GM12878 (cell line): Measurements from ENCODE around the gene FAM110A. TPM values are rescaled to one million over a fixed set of nuclear protein-coding genes. Genes with fewer than 3 reads are reported as not detected.
"Not testable (repeated sequence)": the region's sequence is repeated elsewhere in the genome, so short reads cannot be mapped to it uniquely, and the experiment has no call there.

Experiments used
- ATAC-seq: fragments of 200-7000 bp; cut with Tn5 transposase; 3 replicates; pipeline ENCODE4 v1.9.1; 2020; ENCODE audit warnings: mild to moderate bottlenecking, moderate library complexity
- BruUV-seq: library from RNA; stranded (reverse); fragments of 400-500 nt; replicated peaks from 2 replicates; lab custom pipeline; 2021; lab: Mats Ljungman, UMichigan
- CTCF ChIA-PET: fragments of 300-600 bp; sonication (Branson Sonifier 250); formaldehyde crosslinking; extraction: SDS; loops from one replicate; lab custom pipeline; 2021; ENCODE audit warnings: inconsistent platforms; lab: Yijun Ruan, JAX
- POLR2A ChIA-PET: fragments of 350-600 bp; formaldehyde crosslinking; extraction: SDS; loops from one replicate; lab custom pipeline; 2021; ENCODE audit warnings: inconsistent platforms; lab: Charles Lee
- RAD21 ChIA-PET: fragments of 300-600 bp; sonication (Branson Sonifier 250); formaldehyde crosslinking; loops from one replicate; lab custom pipeline; 2023; ENCODE audit warnings: antibody characterized with exemption; ENCODE audit not compliant: unreplicated experiment; lab: Charles Lee
- SMC1A ChIA-PET: fragments of 300-600 bp; sonication (Branson Sonifier 250); formaldehyde crosslinking; loops from one replicate; lab custom pipeline; 2023; ENCODE audit not compliant: unreplicated experiment, uncharacterized antibody; lab: Charles Lee
- DNase-seq: peaks from one replicate; pipeline ENCODE4 v3.0.0-alpha.2; 2011; ENCODE audit warnings: low read depth, low spot score
- FAIRE-seq: peaks from 3 replicates; lab custom pipeline; 2011; peaks lifted over from hg19 to GRCh38; lab: Jason Lieb, UNC
- H2AFZ ChIP-seq: 2 replicates; pipeline ENCODE4 v1.6.0; 2011; ENCODE audit warnings: low read depth, low read length, control low read depth; ENCODE audit not compliant: control insufficient read depth
- H3K27ac ChIP-seq: 2 replicates; pipeline ENCODE4 v1.5.1; 2011; ENCODE audit warnings: control low read depth; ENCODE audit not compliant: control insufficient read depth, insufficient read depth
- H3K27me3 ChIP-seq, 2 experiments: replicated peaks in 1 of 2; 2 replicates each; pipeline versions ENCODE4 v1.6.0 to v1.6.1; 2011; ENCODE audit warnings: low read length in 1 of 2; ENCODE audit not compliant: control insufficient read depth in 2 of 2, insufficient read depth in 2 of 2
- H3K36me3 ChIP-seq, 2 experiments: 2 replicates each; pipeline ENCODE4 v1.5.1; 2011; ENCODE audit warnings: low read length in 1 of 2; ENCODE audit not compliant: control insufficient read depth in 2 of 2, insufficient read depth in 2 of 2
- H3K4me1 ChIP-seq: 2 replicates; pipeline ENCODE4 v1.6.1; 2011; ENCODE audit warnings: mild to moderate bottlenecking, low read length, moderate library complexity, mixed read lengths; ENCODE audit not compliant: control insufficient read depth, insufficient read depth
- H3K4me2 ChIP-seq: 2 replicates; pipeline ENCODE4 v1.6.0; 2011; ENCODE audit warnings: control low read depth; ENCODE audit not compliant: control insufficient read depth, insufficient read depth
- H3K4me3 ChIP-seq: fragments of 200-600 bp; sonication (generic); 2 replicates; pipeline ENCODE4 v1.5.1; 2016
- H3K79me2 ChIP-seq: 2 replicates; pipeline ENCODE4 v1.6.0; 2011; ENCODE audit warnings: low read length; ENCODE audit not compliant: control insufficient read depth, insufficient read depth
- H3K9ac ChIP-seq: 2 replicates; pipeline ENCODE4 v1.8.0; 2011; ENCODE audit warnings: low read length, control low read depth, mixed read lengths; ENCODE audit not compliant: control insufficient read depth, insufficient read depth
- H3K9me3 ChIP-seq: replicated peaks from 3 replicates; pipeline ENCODE4 v1.5.1; 2011; ENCODE audit warnings: mild to moderate bottlenecking, low read length; ENCODE audit not compliant: control insufficient read depth, insufficient read depth
- H4K20me1 ChIP-seq: 2 replicates; pipeline ENCODE4 v1.6.0; 2011; ENCODE audit not compliant: control insufficient read depth, insufficient read depth
- MAX ChIP-seq: IDR thresholded peaks from 2 replicates; pipeline ENCODE4 v1.6.1; 2012; ENCODE audit warnings: low read depth, low read length, improper control_type of control experiment
- MTA2 ChIP-seq: fragments of 450-650 bp; IDR thresholded peaks from 2 replicates; pipeline ENCODE4 v1.6.1; 2016; ENCODE audit warnings: low read depth, mild to moderate bottlenecking, moderate library complexity
- TCF7 ChIP-seq: IDR thresholded peaks from 2 replicates; pipeline ENCODE4 v1.6.1; 2014; ENCODE audit warnings: antibody characterized with exemption, borderline replicate concordance
- USF2 ChIP-seq: IDR thresholded peaks from 2 replicates; pipeline ENCODE4 v1.6.1; 2011; ENCODE audit warnings: low read depth, low read length, improper control_type of control experiment, borderline replicate concordance
- WGBS: methylation state at CpG from one replicate; pipeline ENCODE4 v1.1.6; 2016; ENCODE audit warnings: low lambda C conversion rate; ENCODE audit not compliant: insufficient replicate concordance, insufficient coverage; ENCODE audit errors: missing lambda C conversion rate; 5-methylcytosine and 5-hydroxymethylcytosine counted together
- in situ Hi-C: fragments of 300-500 bp; cut with MboI; formaldehyde crosslinking; loops from 9 replicates; pipeline ENCODE4 v1.14.3; 2018; ENCODE audit warnings: mixed read lengths
- intact Hi-C: fragments of 100-400 bp; cut with micrococcal nuclease; formaldehyde crosslinking; loops from one replicate; pipeline ENCODE4 v1.14.2; 2022; ENCODE audit not compliant: unreplicated experiment
- polyA plus RNA-seq, 11 experiments: library from polyadenylated mRNA; depleted of rRNA in 4 of 11; unstranded in 6 of 11; stranded (reverse) in 5 of 11; fragments of >200 nt; fragmentation: Nextera tagmentation in 4 of 11; fragmentation: Illumina TruSeq in 1 of 11; extraction: Ambion mirVana in 4 of 11; extraction: Trizol in 1 of 11; gene quantifications; 1 replicate in 1 of 11; 2 replicates in 10 of 11; pipeline versions ENCODE4 v1.2.1 to v1.2.3, GENCODE V29; 2011 to 2016; ENCODE audit warnings: inconsistent platforms in 2 of 11, missing spikeins in 2 of 11, low read depth in 1 of 11
- total RNA-seq, 4 experiments: library from RNA; depleted of rRNA in 3 of 4; stranded (reverse); fragments of >200 nt in 3 of 4; fragmentation: Illumina TruSeq in 1 of 4; extraction: Trizol in 1 of 4; gene quantifications; 2 replicates each; pipeline versions ENCODE4 v1.2.1 to v1.2.3, GENCODE V29; 2013 to 2021
- TF ChIP-seq, protein P1 (sequence below): fragments of 450-650 bp; formaldehyde crosslinking; IDR thresholded peaks from 2 replicates; pipeline ENCODE4 v1.4.0; 2022; ENCODE audit warnings: mild to moderate bottlenecking, moderate library complexity

The FAM110A gene
- total and polyA plus RNA-seq, 10 of the 15 experiments (the other 5 are each of a cell fraction or from before 2014, with no cell fraction given), result 1.1 to 14.8 (median 7.4) TPM

DNA sequence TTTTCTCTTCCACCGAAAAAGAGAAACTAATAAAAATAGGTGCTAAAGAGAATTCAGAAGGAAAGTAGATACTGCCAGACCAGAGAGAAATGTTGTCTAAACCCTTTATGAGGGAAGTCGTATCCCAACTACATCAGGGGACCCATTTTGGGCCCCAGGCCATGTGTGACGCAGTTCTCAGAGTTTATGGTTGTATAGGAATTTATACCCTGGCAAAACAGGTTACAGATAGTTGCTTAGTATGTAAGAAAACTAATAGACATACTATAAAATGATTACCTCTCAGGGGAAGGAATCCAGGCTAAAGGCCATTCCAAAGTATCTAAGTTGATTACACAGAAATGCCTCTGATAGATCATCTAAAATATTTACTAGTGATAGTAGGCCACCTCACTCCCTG is 36.6 kb upstream of the FAM110A start (continued):
- TF ChIP-seq MAX (no peak), USF2 (no peak), TCF7 (no peak), MTA2 (no peak)
- TF ChIP-seq, protein P1, sequence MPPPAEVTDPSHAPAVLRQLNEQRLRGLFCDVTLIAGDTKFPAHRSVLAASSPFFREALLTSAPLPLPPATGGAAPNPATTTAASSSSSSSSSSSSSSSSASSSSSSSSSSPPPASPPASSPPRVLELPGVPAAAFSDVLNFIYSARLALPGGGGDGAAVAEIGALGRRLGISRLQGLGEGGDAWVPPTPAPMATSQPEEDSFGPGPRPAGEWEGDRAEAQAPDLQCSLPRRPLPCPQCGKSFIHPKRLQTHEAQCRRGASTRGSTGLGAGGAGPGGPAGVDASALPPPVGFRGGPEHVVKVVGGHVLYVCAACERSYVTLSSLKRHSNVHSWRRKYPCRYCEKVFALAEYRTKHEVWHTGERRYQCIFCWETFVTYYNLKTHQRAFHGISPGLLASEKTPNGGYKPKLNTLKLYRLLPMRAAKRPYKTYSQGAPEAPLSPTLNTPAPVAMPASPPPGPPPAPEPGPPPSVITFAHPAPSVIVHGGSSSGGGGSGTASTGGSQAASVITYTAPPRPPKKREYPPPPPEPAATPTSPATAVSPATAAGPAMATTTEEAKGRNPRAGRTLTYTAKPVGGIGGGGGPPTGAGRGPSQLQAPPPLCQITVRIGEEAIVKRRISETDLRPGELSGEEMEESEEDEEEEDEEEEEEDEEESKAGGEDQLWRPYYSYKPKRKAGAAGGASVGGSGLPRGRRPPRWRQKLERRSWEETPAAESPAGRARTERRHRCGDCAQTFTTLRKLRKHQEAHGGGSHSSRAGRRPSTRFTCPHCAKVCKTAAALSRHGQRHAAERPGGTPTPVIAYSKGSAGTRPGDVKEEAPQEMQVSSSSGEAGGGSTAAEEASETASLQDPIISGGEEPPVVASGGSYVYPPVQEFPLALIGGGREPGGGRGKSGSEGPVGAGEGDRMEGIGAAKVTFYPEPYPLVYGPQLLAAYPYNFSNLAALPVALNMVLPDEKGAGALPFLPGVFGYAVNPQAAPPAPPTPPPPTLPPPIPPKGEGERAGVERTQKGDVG, result no peak

DNA sequence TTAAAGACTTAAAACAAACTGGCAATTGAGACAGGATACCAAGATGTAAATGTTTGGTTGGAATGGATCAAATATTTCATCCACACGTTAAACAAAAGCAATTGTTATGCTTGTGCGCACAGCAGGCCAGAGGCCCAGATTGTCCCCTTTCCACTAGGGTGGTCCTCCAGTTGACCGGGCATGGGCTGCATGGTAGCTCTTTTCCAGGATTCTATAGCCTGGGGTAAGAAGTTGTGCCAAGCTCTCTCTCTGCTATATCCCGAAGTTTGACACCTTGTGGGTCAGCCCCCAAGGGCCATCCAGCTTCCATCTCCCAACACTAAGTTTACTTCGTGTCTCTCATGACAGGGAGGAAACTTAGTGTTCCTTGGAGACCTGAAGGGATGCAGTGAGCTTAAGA is 34.8 kb upstream of the FAM110A start:
- ATAC-seq, H3K27me3 ChIP-seq, H3K9ac ChIP-seq, SMC1A ChIA-PET, FAIRE-seq, H4K20me1 ChIP-seq, intact Hi-C loops, H3K4me1 ChIP-seq, POLR2A ChIA-PET, DNase-seq, H3K27ac ChIP-seq, H3K9me3 ChIP-seq, H3K79me2 ChIP-seq, H3K4me3 ChIP-seq, BruUV-seq, H3K4me2 ChIP-seq, H2AFZ ChIP-seq, H3K36me3 ChIP-seq, in situ Hi-C loops: not testable (repeated sequence)
- CTCF ChIA-PET, result interaction anchor here (0.7 to 0.8 kb wide), 2 partner anchors 111 to 157 kb away, joined by 3 read pairs; no protein-coding TSS in a partner anchor
- 26% methylated on average over 5 of the region's 5 CpGs for WGBS
- RAD21 ChIA-PET, result interaction anchor here (1.3 kb wide), 1 partner anchor 17 kb away, joined by 3 read pairs; no protein-coding TSS in a partner anchor

- H3K27me3 ChIP-seq, ATAC-seq, DNase-seq, H3K27ac ChIP-seq, H3K4me3 ChIP-seq, FAIRE-seq, H3K36me3 ChIP-seq, intact Hi-C loops, H3K9ac ChIP-seq, H3K79me2 ChIP-seq, H3K9me3 ChIP-seq, in situ Hi-C loops, H3K4me1 ChIP-seq, RAD21 ChIA-PET, BruUV-seq, H4K20me1 ChIP-seq, H3K4me2 ChIP-seq, SMC1A ChIA-PET, POLR2A ChIA-PET, H2AFZ ChIP-seq: not testable (repeated sequence)
- 28% methylated on average over 7 of the region's 7 CpGs for WGBS
- CTCF ChIA-PET, result interaction anchor here (0.6 kb wide), 1 partner anchor 156 kb away, joined by 3 read pairs; no protein-coding TSS in a partner anchor
Observed at GRCh38 chr20:800026-800425, 33.5 kb upstream of the FAM110A start.
